Coronary artery (tissue), 2 donors: ENCODE results near the gene VAMP5.

Experiments
- DNase-seq: peaks from one replicate; pipeline ENCODE4 v3.0.0-alpha.2; 2017; ENCODE audit warnings: low spot score
- H3K27ac ChIP-seq, 2 donors: fragments of 200-600 bp; sonication (generic); one replicate each; pipeline ENCODE4 v1.5.1; 2016 to 2019
- H3K4me3 ChIP-seq: fragments of 200-600 bp; sonication (generic); 2 replicates; pipeline ENCODE4 v1.5.1; 2016; ENCODE audit warnings: mild to moderate bottlenecking, moderate library complexity
- CTCF ChIP-seq: fragments of 200-600 bp; sonication (generic); IDR thresholded peaks from one replicate; pipeline ENCODE4 v1.5.1; 2019; ENCODE audit warnings: antibody characterized with exemption

VAMP5 gene

GRCh38 chr2:85593023-85593422, 8.8 kb downstream of the VAMP5 start:
- no peak overlapping the region for H3K4me3 ChIP-seq
- peak overlapping the region in 1 of 2 donors; percentile 26 for H3K27ac ChIP-seq
- no peak for DNase-seq
- no peak for TF ChIP-seq CTCF

GRCh38 chr2:85594715-85595300, 10.6 kb downstream of the VAMP5 start:
- peak overlapping the region; percentile 92 for H3K4me3 ChIP-seq
- no peak for TF ChIP-seq CTCF
- no peak for DNase-seq
- peak overlapping the region; percentile 71 to 96 for H3K27ac ChIP-seq

- peak; percentile 98 for DNase-seq
- peak within 1 kb of the TSS; percentile 71 to 96 for H3K27ac ChIP-seq
- no peak for TF ChIP-seq CTCF
- peak within 1 kb of the TSS; percentile 92 for H3K4me3 ChIP-seq
These were observed 11.2 kb downstream of the VAMP5 start, which contains the start of gene RNF181 for GRCh38 chr2:85595301-85596025. Gene RNF181, plus strand, starts transcription at chr2:85595745. Its CDS starts 19 bp downstream, at chr2:85595764.

GRCh38 chr2:85596026-85596333, 11.7 kb downstream of the VAMP5 start:
- no peak for TF ChIP-seq CTCF
- peak overlapping the region; percentile 71 to 96 for H3K27ac ChIP-seq
- no peak for DNase-seq
- H3K4me3 ChIP-seq: peak overlapping the region; percentile 92

- DNase-seq: no peak
These were observed 12.4 kb downstream of the VAMP5 start for GRCh38 chr2:85596486-85597143.

GRCh38 chr2:85597241-85597640, 13.0 kb downstream of the VAMP5 start:
- no peak for DNase-seq
- H3K4me3 ChIP-seq: peak overlapping the region; percentile 92
- H3K27ac ChIP-seq: peak overlapping the region in 1 of 2 donors; percentile 71
- TF ChIP-seq CTCF: no peak

More at GRCh38 chr2:85596486-85597143, 12.4 kb downstream of the VAMP5 start:
- H3K4me3 ChIP-seq: peak overlapping the region; percentile 92
- no peak for TF ChIP-seq CTCF
- peak overlapping the region; percentile 71 to 96 for H3K27ac ChIP-seq
